HUES6 (cell line): ENCODE measurements around the gene ARFGAP1.

Experiments
- H3K27ac ChIP-seq: 2 replicates; pipeline ENCODE4 v1.7.0; 2013; ENCODE audit warnings: low read depth, mild to moderate bottlenecking, low read length, inconsistent platforms
- H3K27me3 ChIP-seq: 2 replicates; pipeline ENCODE4 v1.6.1; 2013; ENCODE audit warnings: low read length; ENCODE audit not compliant: control insufficient read depth, insufficient read depth
- H3K36me3 ChIP-seq: 2 replicates; pipeline ENCODE4 v1.6.1; 2013; ENCODE audit warnings: low read length; ENCODE audit not compliant: control insufficient read depth, insufficient read depth
- H3K4me1 ChIP-seq: 2 replicates; pipeline ENCODE4 v1.6.1; 2013; ENCODE audit warnings: low read length; ENCODE audit not compliant: control insufficient read depth, insufficient read depth
- H3K4me3 ChIP-seq: 2 replicates; pipeline ENCODE4 v1.5.1; 2013; ENCODE audit warnings: low read depth, low read length
- H3K9ac ChIP-seq: one replicate; pipeline ENCODE4 v1.6.1; 2013; ENCODE audit warnings: mild to moderate bottlenecking, low read length
- H3K9me3 ChIP-seq: 2 replicates; pipeline ENCODE4 v1.6.1; 2013; ENCODE audit warnings: low read depth, low read length; ENCODE audit not compliant: control insufficient read depth, insufficient read depth

The ARFGAP1 gene

GRCh38 chr20:63280929-63281545 lies 8.4 kb downstream of the ARFGAP1 start:
- Histone ChIP-seq H3K4me1 (no peaks in the 10 kb centered on the region), H3K27me3 (no peaks in the 10 kb centered on the region), H3K27ac (no peak overlapping the region), H3K9ac (no peak overlapping the region), H3K36me3 (peaks cover 99% of the 10 kb centered on the region), H3K4me3 (no peak overlapping the region), H3K9me3 (no peaks in the 10 kb centered on the region)

- Histone ChIP-seq H3K9ac (no peak overlapping the region), H3K27me3 (no peaks in the 10 kb centered on the region), H3K4me1 (no peaks in the 10 kb centered on the region), H3K27ac (no peak overlapping the region), H3K4me3 (no peak overlapping the region), H3K9me3 (no peaks in the 10 kb centered on the region), H3K36me3 (peaks cover 96% of the 10 kb centered on the region)
Observed at GRCh38 chr20:63281742-63282665, 9.4 kb downstream of the ARFGAP1 start.

- H3K27me3 ChIP-seq: no peaks in the 10 kb centered on the region
- no peak overlapping the region for H3K27ac ChIP-seq
- peak overlapping the region; percentile 39 for H3K9ac ChIP-seq
- peaks cover 96% of the 10 kb centered on the region for H3K36me3 ChIP-seq
- H3K4me3 ChIP-seq: no peak overlapping the region
- no peaks in the 10 kb centered on the region for H3K9me3 ChIP-seq
- H3K4me1 ChIP-seq: no peaks in the 10 kb centered on the region
Observed at GRCh38 chr20:63282946-63283345, 10.3 kb downstream of the ARFGAP1 start.

- no peaks in the 10 kb centered on the region for H3K4me1 ChIP-seq
- no peak overlapping the region for H3K4me3 ChIP-seq
- no peak overlapping the region for H3K9ac ChIP-seq
- peaks cover 96% of the 10 kb centered on the region for H3K36me3 ChIP-seq
- H3K27ac ChIP-seq: no peak overlapping the region
- H3K27me3 ChIP-seq: no peaks in the 10 kb centered on the region
- H3K9me3 ChIP-seq: no peaks in the 10 kb centered on the region
Observed at GRCh38 chr20:63283397-63284082, 10.9 kb downstream of the ARFGAP1 start.

GRCh38 chr20:63284083-63284440 lies 11.4 kb downstream of the ARFGAP1 start:
- H3K36me3 ChIP-seq: peaks cover 96% of the 10 kb centered on the region
- H3K9me3 ChIP-seq: no peaks in the 10 kb centered on the region
- H3K4me3 ChIP-seq: no peak overlapping the region
- H3K4me1 ChIP-seq: no peaks in the 10 kb centered on the region
- no peak overlapping the region for H3K27ac ChIP-seq
- no peaks in the 10 kb centered on the region for H3K27me3 ChIP-seq
- H3K9ac ChIP-seq: no peak overlapping the region

GRCh38 chr20:63284544-63284949 lies 11.9 kb downstream of the ARFGAP1 start:
- H3K27me3 ChIP-seq: no peaks in the 10 kb centered on the region
- no peaks in the 10 kb centered on the region for H3K9me3 ChIP-seq
- no peak overlapping the region for H3K27ac ChIP-seq
- H3K4me3 ChIP-seq: no peak overlapping the region
- H3K4me1 ChIP-seq: no peaks in the 10 kb centered on the region
- H3K36me3 ChIP-seq: peaks cover 96% of the 10 kb centered on the region
- no peak overlapping the region for H3K9ac ChIP-seq

GRCh38 chr20:63284981-63285524 lies 12.4 kb downstream of the ARFGAP1 start:
- Histone ChIP-seq H3K9ac (no peak overlapping the region), H3K27ac (no peak overlapping the region), H3K4me1 (no peaks in the 10 kb centered on the region), H3K27me3 (no peaks in the 10 kb centered on the region), H3K4me3 (no peak overlapping the region), H3K36me3 (peaks cover 94% of the 10 kb centered on the region), H3K9me3 (no peaks in the 10 kb centered on the region)

- Histone ChIP-seq H3K27ac (no peak overlapping the region), H3K36me3 (peaks cover 85% of the 10 kb centered on the region), H3K4me1 (peaks cover 7% of the 10 kb centered on the region), H3K9ac (no peak overlapping the region), H3K27me3 (no peaks in the 10 kb centered on the region), H3K4me3 (no peak overlapping the region), H3K9me3 (no peaks in the 10 kb centered on the region)
Observed at GRCh38 chr20:63285636-63286615, 13.3 kb downstream of the ARFGAP1 start.

GRCh38 chr20:63286781-63287696 lies 14.4 kb downstream of the ARFGAP1 start:
- Histone ChIP-seq H3K9me3 (no peaks in the 10 kb centered on the region), H3K4me1 (peaks cover 9% of the 10 kb centered on the region), H3K27ac (no peak overlapping the region), H3K4me3 (no peak overlapping the region), H3K36me3 (peaks cover 74% of the 10 kb centered on the region), H3K9ac (no peak overlapping the region), H3K27me3 (no peaks in the 10 kb centered on the region)
